ENCODE results near the gene IL22RA1. TPM values are rescaled to one million over a fixed set of nuclear protein-coding genes. Genes with fewer than 3 reads are reported as not detected.
A peak's percentile ranks its signal among the peaks of the same experiment; 100 is the strongest.

IL22RA1 gene
- total and polyA plus RNA-seq, 9 of the 15 experiments (the other 6 are each of a cell fraction or from before 2014, with no cell fraction given) = not detected

DNA sequence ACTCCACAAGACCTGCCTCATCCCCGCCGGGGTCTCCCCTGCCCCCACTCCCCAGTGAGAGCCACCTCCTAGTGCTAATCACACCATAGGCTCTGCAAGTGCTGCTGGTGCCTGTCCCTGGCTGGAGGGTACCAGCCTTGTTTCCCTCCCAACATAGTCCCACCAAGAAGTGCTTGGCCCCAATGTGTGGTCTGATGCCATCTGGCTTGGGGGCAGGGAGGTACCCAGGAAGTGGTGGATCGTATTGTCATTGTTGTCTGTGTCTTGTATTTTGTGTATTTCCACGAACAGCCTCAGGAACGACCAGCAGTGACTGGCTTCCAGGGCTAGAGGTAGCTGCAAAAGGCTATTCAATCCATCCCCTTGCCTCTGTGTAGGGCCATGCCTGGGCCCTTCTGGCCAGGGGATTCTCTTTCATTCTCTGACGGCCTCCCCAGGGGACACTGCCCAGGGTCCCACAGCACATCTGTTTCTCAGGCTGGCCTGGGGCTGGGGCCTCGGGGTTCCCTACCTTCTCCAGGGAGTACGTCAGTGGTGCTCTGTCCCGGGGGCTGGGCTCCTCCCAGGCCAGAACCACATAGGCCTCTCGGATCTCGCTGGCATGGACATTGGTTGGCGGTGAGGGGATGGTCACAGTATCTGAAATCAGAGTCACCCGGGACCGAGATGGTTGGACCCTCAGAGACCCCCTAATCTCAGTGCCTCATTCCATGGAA is 53.8 kb downstream of the IL22RA1 start:
- intact Hi-C loops (cut with micrococcal nuclease) = no loop called here
- H3K9me1 ChIP-seq (ENCODE audit: control insufficient read depth, insufficient read depth, low read length) = no peaks in the 10 kb centered on the region
- WGBS (ENCODE audit: insufficient coverage, low coverage, missing lambda C conversion rate) = 2% methylated on average over 14 of the region's 14 CpGs
- H3K36me3 ChIP-seq (ENCODE audit: control insufficient read depth, insufficient read depth, low read length) = no peaks in the 10 kb centered on the region
- no peak overlapping the region for H3K4me3 ChIP-seq
- DNase-seq (ENCODE audit: extremely low read depth in 1 of 4, low spot score in 3 of 4) (no peak), FAIRE-seq (no peak), ATAC-seq (no peak)
- H3K9me3 ChIP-seq (replicated peaks; ENCODE audit: control insufficient read depth, insufficient read depth, low read depth, low read length) = no peaks in the 10 kb centered on the region
- TF ChIP-seq MTA1 (IDR thresholded peaks at IDR 0.05; ENCODE audit: borderline replicate concordance) (no peak), ZFX (CRISPR knock-in tag; IDR thresholded peaks at IDR 0.05) (0 out of 2 replicates have a peak, but pooled peaks have one; percentile 16)
- H3K79me2 ChIP-seq (ENCODE audit: control insufficient read depth, insufficient read depth, low read length) = no peaks in the 10 kb centered on the region
- no peaks in the 10 kb centered on the region for H3K4me1 ChIP-seq (replicated peaks in 1 of 2; ENCODE audit: control insufficient read depth in 2 of 2, insufficient read depth in 2 of 2, low read length in 2 of 2)
- peaks cover 12% of the 10 kb centered on the region for H4K20me1 ChIP-seq (replicated peaks; ENCODE audit: control insufficient read depth, insufficient read depth, low read length)
- no peak overlapping the region for H3K4me2 ChIP-seq (ENCODE audit: insufficient read depth, low read length)
- BruUV-seq (replicated peaks) = no TSS peak
- no peak overlapping the region for H2AFZ ChIP-seq (ENCODE audit: low read depth, low read length)
- ChIA-PET CTCF (ENCODE audit: low intra/inter-chr PET ratio) (no interaction called here), POLR2A (no interaction called here)
- in situ Hi-C loops (cut with MboI) = no loop called here
- H3K9ac ChIP-seq (ENCODE audit: insufficient read depth in 1 of 2, low read depth in 2 of 2, low read length in 2 of 2) = no peak overlapping the region
- H3K27ac ChIP-seq (ENCODE audit: extremely low read depth, low read depth, low read length) = no peak overlapping the region
- H3K27me3 ChIP-seq (ENCODE audit: control insufficient read depth in 2 of 2, insufficient read depth in 2 of 2, low read length in 2 of 2) = peaks cover 40 to 90% of the 10 kb centered on the region in 2 experiments; a peak in 4 of 5 replicates

DNA sequence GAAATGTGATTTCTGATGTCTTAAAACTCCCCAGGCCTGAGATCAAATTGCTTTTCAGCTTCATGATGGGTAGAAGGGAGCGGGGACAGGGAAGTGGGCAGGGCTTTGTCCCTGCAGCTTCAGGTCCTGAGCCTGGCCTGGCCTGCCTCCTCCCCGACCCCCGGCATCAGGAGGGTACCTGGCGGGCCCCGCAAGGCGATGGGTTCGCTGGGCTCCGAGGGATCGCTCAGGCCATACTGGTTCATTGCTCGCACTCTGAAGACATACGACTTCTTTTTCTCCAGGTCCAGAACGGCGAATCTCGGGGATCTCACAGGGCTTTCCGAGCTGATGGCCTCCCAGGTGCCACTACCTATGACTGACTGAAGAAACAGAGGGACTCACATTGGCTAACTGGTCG is 56.5 kb downstream of the IL22RA1 start:
- Histone ChIP-seq H3K27ac (ENCODE audit: extremely low read depth, low read depth, low read length) (no peak overlapping the region), H3K4me2 (ENCODE audit: insufficient read depth, low read length) (no peak overlapping the region), H3K27me3 (ENCODE audit: control insufficient read depth in 2 of 2, insufficient read depth in 2 of 2, low read length in 2 of 2) (peaks cover 41 to 84% of the 10 kb centered on the region in 2 experiments), H3K9ac (ENCODE audit: insufficient read depth in 1 of 2, low read depth in 2 of 2, low read length in 2 of 2) (no peak overlapping the region), H3K4me1 (replicated peaks in 1 of 2; ENCODE audit: control insufficient read depth in 2 of 2, insufficient read depth in 2 of 2, low read length in 2 of 2) (no peaks in the 10 kb centered on the region), H3K9me1 (ENCODE audit: control insufficient read depth, insufficient read depth, low read length) (no peaks in the 10 kb centered on the region), H3K9me3 (replicated peaks; ENCODE audit: control insufficient read depth, insufficient read depth, low read depth, low read length) (no peaks in the 10 kb centered on the region), H3K4me3 (no peak overlapping the region), H2AFZ (ENCODE audit: low read depth, low read length) (no peak overlapping the region), H4K20me1 (replicated peaks; ENCODE audit: control insufficient read depth, insufficient read depth, low read length) (peaks cover 12% of the 10 kb centered on the region; the same call in 1 of the 2 replicates), H3K79me2 (ENCODE audit: control insufficient read depth, insufficient read depth, low read length) (no peaks in the 10 kb centered on the region), H3K36me3 (ENCODE audit: control insufficient read depth, insufficient read depth, low read length) (no peaks in the 10 kb centered on the region)
- ChIA-PET POLR2A (interaction anchor here (1.2 kb wide), 1 partner anchor 58 kb away, joined by 3 read pairs; no protein-coding TSS in a partner anchor), CTCF (ENCODE audit: low intra/inter-chr PET ratio) (no interaction called here)
- in situ Hi-C loops (cut with MboI) = no loop called here
- no peak for ATAC-seq
- intact Hi-C loops (cut with micrococcal nuclease) = no loop called here
- FAIRE-seq = no peak
- WGBS (ENCODE audit: insufficient coverage, low coverage, missing lambda C conversion rate) = under 1% methylated on average over 16 of the region's 16 CpGs
- no TSS peak for BruUV-seq (replicated peaks)
- no peak for DNase-seq (ENCODE audit: extremely low read depth in 1 of 4, low spot score in 3 of 4)
- no peak for TF ChIP-seq SMAD3 (CRISPR knock-in tag; conservative IDR thresholded peaks at IDR 0.05)
- no peak for TF ChIP-seq KDM4B (IDR thresholded peaks at IDR 0.05; ENCODE audit: borderline replicate concordance in 2 of 2, low read depth in 1 of 2)
- TF ChIP-seq, protein P1, sequence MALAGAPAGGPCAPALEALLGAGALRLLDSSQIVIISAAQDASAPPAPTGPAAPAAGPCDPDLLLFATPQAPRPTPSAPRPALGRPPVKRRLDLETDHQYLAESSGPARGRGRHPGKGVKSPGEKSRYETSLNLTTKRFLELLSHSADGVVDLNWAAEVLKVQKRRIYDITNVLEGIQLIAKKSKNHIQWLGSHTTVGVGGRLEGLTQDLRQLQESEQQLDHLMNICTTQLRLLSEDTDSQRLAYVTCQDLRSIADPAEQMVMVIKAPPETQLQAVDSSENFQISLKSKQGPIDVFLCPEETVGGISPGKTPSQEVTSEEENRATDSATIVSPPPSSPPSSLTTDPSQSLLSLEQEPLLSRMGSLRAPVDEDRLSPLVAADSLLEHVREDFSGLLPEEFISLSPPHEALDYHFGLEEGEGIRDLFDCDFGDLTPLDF (CRISPR knock-in tag; IDR thresholded peaks at IDR 0.05) = no peak
- TF ChIP-seq RNF2 (IDR thresholded peaks at IDR 0.05) = no peak
- TF ChIP-seq C11orf30 (IDR thresholded peaks at IDR 0.05; ENCODE audit: low read depth) = no peak
- no peak for TF ChIP-seq CCAR2 (IDR thresholded peaks at IDR 0.05; ENCODE audit: low read depth, low read length)
- TF ChIP-seq, protein P2, sequence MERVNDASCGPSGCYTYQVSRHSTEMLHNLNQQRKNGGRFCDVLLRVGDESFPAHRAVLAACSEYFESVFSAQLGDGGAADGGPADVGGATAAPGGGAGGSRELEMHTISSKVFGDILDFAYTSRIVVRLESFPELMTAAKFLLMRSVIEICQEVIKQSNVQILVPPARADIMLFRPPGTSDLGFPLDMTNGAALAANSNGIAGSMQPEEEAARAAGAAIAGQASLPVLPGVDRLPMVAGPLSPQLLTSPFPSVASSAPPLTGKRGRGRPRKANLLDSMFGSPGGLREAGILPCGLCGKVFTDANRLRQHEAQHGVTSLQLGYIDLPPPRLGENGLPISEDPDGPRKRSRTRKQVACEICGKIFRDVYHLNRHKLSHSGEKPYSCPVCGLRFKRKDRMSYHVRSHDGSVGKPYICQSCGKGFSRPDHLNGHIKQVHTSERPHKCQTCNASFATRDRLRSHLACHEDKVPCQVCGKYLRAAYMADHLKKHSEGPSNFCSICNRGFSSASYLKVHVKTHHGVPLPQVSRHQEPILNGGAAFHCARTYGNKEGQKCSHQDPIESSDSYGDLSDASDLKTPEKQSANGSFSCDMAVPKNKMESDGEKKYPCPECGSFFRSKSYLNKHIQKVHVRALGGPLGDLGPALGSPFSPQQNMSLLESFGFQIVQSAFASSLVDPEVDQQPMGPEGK (CRISPR knock-in tag; IDR thresholded peaks at IDR 0.05; ENCODE audit: borderline replicate concordance) = no peak
- TF ChIP-seq, protein P3, sequence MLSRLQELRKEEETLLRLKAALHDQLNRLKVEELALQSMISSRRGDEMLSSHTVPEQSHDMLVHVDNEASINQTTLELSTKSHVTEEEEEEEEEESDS (CRISPR knock-in tag; IDR thresholded peaks at IDR 0.05) = no peak

Measured in K562 (cell line).